GM19395 (cell line): ENCODE data around the gene KRT6B.
"Not testable (repeated sequence)": the region's sequence is repeated elsewhere in the genome, so short reads cannot be mapped to it uniquely, and the experiment has no call there.

Source experiments
- ATAC-seq: cut with Tn5 transposase; IDR thresholded peaks from one replicate; pipeline ENCODE4 v1.9.1; 2021; ENCODE audit warnings: mild to moderate bottlenecking, moderate library complexity; ENCODE audit not compliant: unreplicated experiment

Gene KRT6B

DNA sequence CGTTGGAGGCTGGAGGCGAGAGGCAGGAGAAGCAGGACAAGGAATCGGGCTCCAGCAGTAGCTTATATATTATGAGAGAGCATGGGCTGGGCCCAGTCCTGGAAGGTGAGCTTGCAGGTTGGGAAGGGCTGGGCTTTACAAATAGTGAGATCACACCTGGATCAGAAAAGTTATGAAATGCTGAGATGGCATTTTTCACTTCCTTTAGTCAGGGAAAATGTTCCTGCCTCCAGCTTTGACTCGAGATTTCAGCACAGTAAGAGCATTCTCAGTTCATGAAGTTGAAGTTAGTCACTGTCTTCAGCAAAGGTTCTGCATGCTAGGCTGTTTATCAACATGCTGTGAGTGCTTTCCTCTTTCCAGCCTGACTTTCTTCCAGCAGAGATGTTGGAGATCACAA lies 21.8 kb upstream of the KRT6B start, which contains the start of gene KRT6C:
KRT6C (minus strand) TSS at position 38 of the 400 bp plus-strand sequence. CDS start 68 bp downstream, outside the sequence.
- no peak for ATAC-seq

- ATAC-seq = no peak
Measured at GRCh38 chr12:52469853-52470252, 17.9 kb upstream of the KRT6B start.

DNA sequence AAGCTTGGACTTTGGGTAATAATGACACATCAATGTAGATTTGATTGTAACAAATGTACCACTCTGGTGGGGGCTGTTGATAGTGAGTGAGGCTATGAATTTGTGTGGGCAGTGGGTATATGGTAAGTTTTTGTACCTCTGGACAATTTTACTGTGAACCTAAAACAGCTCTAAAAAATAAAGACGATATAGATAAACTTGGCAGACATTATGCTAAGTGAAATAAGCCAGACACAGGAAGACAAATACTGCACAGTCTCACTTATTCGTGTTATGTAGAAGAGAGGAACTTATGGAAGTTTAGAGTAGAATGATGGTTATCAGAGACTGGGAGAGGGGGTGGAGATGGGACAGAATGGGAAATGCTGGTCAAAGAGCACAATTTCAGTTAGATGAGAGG lies 13.0 kb upstream of the KRT6B start:
- no peak for ATAC-seq

DNA sequence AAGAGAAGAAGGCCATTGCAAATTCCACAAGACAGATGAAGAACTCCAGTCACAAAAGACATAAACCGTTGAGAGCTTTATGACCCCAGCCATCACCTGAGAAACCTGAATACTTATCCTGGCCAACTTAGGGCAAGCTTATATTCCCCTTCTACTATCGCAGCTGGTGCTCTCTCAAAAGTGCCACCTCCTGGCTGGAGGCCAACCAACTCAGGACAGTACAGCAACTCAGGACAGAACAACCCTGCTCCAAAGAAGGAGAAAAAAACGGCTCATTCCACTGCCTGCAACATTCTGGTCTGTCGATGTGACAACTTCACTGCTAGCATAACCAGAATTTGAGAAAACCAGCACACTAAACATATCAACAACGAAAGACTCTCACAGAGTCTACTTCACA lies 9.7 kb upstream of the KRT6B start:
- ATAC-seq = no peak

GRCh38 chr12:52458861-52459260 lies 6.9 kb upstream of the KRT6B start:
- ATAC-seq = no peak

DNA sequence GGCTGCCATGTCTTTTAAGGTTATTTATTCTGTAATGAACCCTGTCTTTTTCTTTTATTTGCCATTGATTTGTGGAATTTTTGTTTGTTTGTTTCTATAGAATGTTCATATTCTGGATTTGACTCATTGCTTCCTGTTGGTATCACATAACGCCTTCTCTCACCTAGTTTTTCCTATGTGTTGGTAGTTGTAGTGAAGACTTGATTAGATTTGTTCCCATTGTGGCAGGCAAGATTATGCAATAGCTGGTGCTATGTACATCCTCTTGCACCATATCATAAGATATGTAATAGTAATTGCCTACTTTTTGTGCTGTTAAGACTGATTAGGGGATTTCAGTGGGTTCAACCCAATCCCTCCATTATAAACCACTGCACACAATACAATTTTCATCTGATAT lies 3.9 kb upstream of the KRT6B start:
- no peak for ATAC-seq

GRCh38 chr12:52454411-52455201 lies 2.7 kb upstream of the KRT6B start:
- ATAC-seq = no peak

- no peak for ATAC-seq
Measured at GRCh38 chr12:52448228-52448627, 3.7 kb downstream of the KRT6B start.

- ATAC-seq = not testable (repeated sequence)
Measured at GRCh38 chr12:52447196-52447595, 4.8 kb downstream of the KRT6B start.

- no peak for ATAC-seq
Measured at GRCh38 chr12:52446367-52447045, 5.4 kb downstream of the KRT6B start.

DNA sequence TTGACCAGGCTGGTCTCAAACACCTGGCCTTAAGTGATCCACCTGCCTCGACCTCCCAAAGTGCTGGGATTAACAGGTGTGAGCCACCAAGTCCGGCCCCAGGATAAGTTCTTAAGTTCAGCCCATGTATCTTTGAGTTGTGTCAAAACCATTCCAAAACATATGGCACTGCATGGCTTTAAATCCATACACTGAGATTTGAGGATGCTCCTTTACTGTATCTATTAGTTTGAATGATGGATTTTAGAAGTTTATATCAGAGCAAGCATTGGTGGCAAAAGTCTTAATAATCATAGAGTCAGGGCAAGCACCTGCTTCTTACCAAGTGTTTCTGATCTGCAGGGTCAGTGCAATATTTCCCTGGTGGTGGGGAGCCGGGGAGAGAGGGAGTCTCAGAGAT lies 6.1 kb downstream of the KRT6B start:
- no peak for ATAC-seq

- ATAC-seq = no peak
Measured at GRCh38 chr12:52444647-52445595, 7.0 kb downstream of the KRT6B start.

GRCh38 chr12:52443966-52444365 lies 8.0 kb downstream of the KRT6B start:
- ATAC-seq = no peak

GRCh38 chr12:52442600-52443061 lies 9.3 kb downstream of the KRT6B start:
- no peak for ATAC-seq

GRCh38 chr12:52441320-52441911 lies 10.5 kb downstream of the KRT6B start:
- no peak for ATAC-seq

DNA sequence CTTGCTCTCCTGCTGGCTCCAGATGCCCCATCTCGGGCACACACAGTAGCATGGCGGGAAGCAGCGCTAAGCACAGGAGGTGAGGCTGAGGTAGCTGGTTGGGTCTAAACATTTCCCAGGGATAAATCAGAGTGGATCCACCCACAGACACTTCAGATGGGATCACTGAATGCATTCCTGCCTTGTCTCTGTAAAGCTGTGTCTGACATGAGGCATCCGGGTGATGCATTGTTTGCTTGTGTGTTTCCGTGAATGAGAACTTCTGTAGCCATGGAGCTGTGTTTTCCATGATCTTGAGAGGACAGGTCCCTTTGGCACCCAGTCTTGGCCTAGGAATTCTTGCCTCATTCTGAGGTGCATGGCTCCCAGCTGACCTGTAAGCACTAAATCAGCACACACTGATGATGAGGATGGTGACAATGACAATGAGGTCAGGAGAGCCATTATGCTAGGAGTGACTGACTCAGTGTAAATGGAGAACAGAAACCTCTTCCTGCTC lies 11.1 kb downstream of the KRT6B start:
- no peak for ATAC-seq

DNA sequence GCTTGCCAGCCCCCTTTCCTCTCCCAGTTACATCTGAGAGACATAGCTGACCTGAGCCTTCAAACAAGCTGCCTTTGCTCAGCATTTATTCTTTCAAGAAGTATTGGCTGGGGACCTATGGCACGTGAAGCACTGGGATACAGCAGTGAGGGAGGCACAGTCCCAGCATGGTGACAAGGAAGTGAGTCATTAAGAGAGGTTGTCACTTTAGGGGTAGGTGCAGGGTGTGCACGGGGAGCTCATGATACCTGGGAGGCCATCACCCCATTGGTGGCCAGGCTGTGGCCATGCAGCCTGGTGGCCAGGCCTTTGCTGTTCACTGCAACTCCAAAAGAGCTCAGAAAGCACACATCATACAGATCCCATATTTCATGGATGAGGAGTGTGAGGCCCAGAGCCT lies 12.1 kb downstream of the KRT6B start:
- ATAC-seq = no peak

DNA sequence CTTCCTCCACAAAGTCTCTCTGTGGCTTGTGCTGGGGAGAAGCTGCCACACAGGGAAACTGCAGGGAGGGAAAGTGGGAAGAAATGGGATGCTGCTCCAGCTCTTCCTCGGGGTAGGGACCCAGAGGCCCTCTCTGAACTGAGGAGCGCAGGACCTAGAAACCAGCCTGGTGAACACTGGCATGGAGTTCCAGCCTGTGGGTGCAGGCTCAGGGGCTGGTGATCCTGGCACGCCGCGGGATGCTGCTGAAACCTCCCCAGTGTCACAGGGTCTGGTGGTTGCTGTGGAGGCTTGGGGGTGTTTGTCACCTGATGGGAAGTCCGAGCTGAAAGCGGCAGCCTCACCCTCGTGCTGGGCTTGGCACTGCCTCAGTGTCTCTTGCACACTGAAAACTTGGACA lies 12.5 kb downstream of the KRT6B start:
- ATAC-seq = no peak

GRCh38 chr12:52438305-52439301 lies 13.3 kb downstream of the KRT6B start:
- no peak for ATAC-seq
